Bladder microvascular endothelial cell (primary cell): ENCODE results near the gene MBD3L1. TPM values are rescaled to one million over a fixed set of nuclear protein-coding genes. Genes with fewer than 3 reads are reported as not detected.

Experiments used
- total RNA-seq: library from RNA; depleted of rRNA; stranded (reverse); fragments of >200 nt; gene quantifications from 2 replicates; pipeline ENCODE4 v1.2.3, GENCODE V29; 2014

The MBD3L1 gene
- total RNA-seq: not detected in 2 replicates

DNA sequence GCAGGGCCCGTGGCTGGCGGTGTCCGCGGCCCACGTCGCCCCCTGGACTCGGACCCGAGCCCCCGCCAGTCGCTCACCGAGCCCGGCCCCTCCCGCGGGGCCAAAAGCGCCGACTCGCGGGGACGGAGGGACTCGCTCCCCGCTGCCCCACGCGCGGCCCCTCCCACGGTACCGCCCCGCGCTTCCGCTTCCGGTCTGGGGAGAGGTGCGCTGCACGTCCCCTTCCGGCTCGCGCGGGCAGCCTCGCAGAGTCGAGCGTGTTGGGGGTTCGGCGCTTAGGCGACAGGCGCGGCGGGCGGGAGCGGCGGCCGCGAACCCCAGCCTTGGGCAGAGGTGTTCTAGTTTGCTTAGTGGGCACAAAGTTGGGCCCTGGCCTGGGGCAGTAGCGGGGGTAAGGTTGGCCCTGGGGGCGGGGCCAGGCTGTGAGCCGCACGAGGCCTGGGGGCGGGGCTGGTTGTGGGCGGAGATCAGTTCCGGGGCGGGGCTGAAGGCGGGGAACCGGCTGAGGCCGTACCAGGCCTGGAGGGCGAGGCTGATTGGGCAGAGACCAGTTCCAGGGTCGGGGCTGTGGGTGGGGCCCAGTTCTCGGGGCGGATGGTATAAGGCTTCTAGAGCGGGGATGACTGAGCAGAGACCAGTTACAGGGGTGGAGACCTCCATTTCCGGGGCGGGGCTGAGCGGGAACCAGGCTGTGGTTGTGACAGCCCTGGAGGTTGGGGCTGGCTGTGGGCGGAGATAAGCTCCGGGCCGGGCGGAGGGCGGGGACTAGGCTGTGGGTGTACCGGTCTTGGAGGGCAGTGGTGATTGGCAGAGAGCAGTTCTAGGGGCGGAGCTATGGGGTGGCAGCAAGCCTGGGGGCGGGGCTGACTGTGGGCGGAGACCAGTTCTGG is at the start of gene MBD3L1, which contains the start of gene ZNF558:
Gene MBD3L1 (plus strand): TSS at position 246 of the 890 bp plus-strand sequence. CDS start 10,302 bp downstream, outside the sequence.
Gene ZNF558 (minus strand): TSS at position 173 of the 890 bp plus-strand sequence. CDS start 9,645 bp downstream, outside the sequence.

Other genes starting within 250 kb of the MBD3L1 start
- gene ADAMTS10, start 221.7 kb upstream of the MBD3L1 start, total RNA-seq: 1.1 and 14.2 TPM in 2 replicates
- not detected in 2 replicates for gene NFILZ, start 201.7 kb upstream of the MBD3L1 start, total RNA-seq
- gene ACTL9, start 133.6 kb upstream of the MBD3L1 start, total RNA-seq: not detected in 2 replicates
- gene OR2Z1, start 110.7 kb upstream of the MBD3L1 start, total RNA-seq: not detected in 2 replicates
- 2.3 and 3.2 TPM in 2 replicates for gene ZNF558, start 73 bp upstream of the MBD3L1 start, total RNA-seq
- gene MUC16, start 178.0 kb downstream of the MBD3L1 start, total RNA-seq: not detected in 2 replicates